CD14-positive monocyte (primary cell): ENCODE results near the gene NEGR1. TPM values are rescaled to one million over a fixed set of nuclear protein-coding genes. Genes with fewer than 3 reads are reported as not detected.

Source experiments
- DNase-seq, 3 donors: peaks; one replicate each; pipeline ENCODE4 v3.0.0-alpha.2; 2011 to 2022
- H2AFZ ChIP-seq: 2 replicates; pipeline ENCODE4 v1.6.0; 2012; ENCODE audit warnings: mild to moderate bottlenecking, low read depth, low read length, inconsistent platforms; ENCODE audit not compliant: insufficient read depth, poor library complexity, severe bottlenecking
- H3K27ac ChIP-seq, 2 donors: 1 replicate in 1 of 2; 2 replicates in 1 of 2; pipeline ENCODE4 v1.5.1; 2012 to 2013; ENCODE audit warnings: low read length in 2 of 2, control low read depth in 1 of 2, inconsistent platforms in 1 of 2, low read depth in 1 of 2, mild to moderate bottlenecking in 1 of 2
- H3K27me3 ChIP-seq, 2 donors: one replicate each; pipeline versions ENCODE4 v1.6.0 to v1.6.1; 2011 to 2013; ENCODE audit warnings: low read length in 2 of 2; ENCODE audit not compliant: control insufficient read depth in 2 of 2, insufficient read depth in 2 of 2
- H3K36me3 ChIP-seq, 2 donors: replicated peaks in 1 of 2; 1 replicate in 1 of 2; 2 replicates in 1 of 2; pipeline versions ENCODE4 v1.5.1 to v1.6.1; 2012 to 2013; ENCODE audit warnings: low read length in 2 of 2, control low read depth in 1 of 2, inconsistent platforms in 1 of 2, mild to moderate bottlenecking in 1 of 2; ENCODE audit not compliant: insufficient read depth in 2 of 2, control insufficient read depth in 1 of 2
- H3K4me1 ChIP-seq, 2 donors: 1 replicate in 1 of 2; 2 replicates in 1 of 2; pipeline versions ENCODE4 v1.5.1 to v1.6.1; 2012 to 2013; ENCODE audit warnings: low read length in 2 of 2, control low read depth in 1 of 2, inconsistent platforms in 1 of 2, mild to moderate bottlenecking in 1 of 2, moderate library complexity in 1 of 2; ENCODE audit not compliant: insufficient read depth in 2 of 2, control insufficient read depth in 1 of 2
- H3K4me2 ChIP-seq: replicated peaks from 2 replicates; pipeline ENCODE3; 2012; ENCODE audit warnings: low read length, moderate library complexity, mild to moderate bottlenecking; ENCODE audit not compliant: poor library complexity, severe bottlenecking; ENCODE audit errors: extremely low read depth
- H3K4me3 ChIP-seq, 3 experiments: fragments of 200-600 bp in 1 of 3; sonication (generic) in 1 of 3; replicated peaks in 1 of 3; 1 replicate in 2 of 3; 2 replicates in 1 of 3; pipeline ENCODE4 v1.5.1; 2011 to 2013; ENCODE audit warnings: low read length in 3 of 3, mild to moderate bottlenecking in 3 of 3, control low read depth in 2 of 3, low read depth in 2 of 3, inconsistent platforms in 1 of 3, moderate library complexity in 1 of 3
- H3K79me2 ChIP-seq: 2 replicates; pipeline ENCODE4 v1.6.0; 2012; ENCODE audit warnings: mild to moderate bottlenecking, control low read depth, inconsistent platforms, low read length, moderate library complexity; ENCODE audit not compliant: insufficient read depth
- H3K9ac ChIP-seq: 2 replicates; pipeline ENCODE4 v1.6.0; 2017; ENCODE audit warnings: low read length, mild to moderate bottlenecking; ENCODE audit not compliant: insufficient read depth, poor library complexity, severe bottlenecking
- H3K9me3 ChIP-seq, 2 donors: replicated peaks in 1 of 2; 1 replicate in 1 of 2; 2 replicates in 1 of 2; pipeline versions ENCODE4 v1.5.1 to v1.6.1; 2012 to 2013; ENCODE audit warnings: low read length in 2 of 2, control low read depth in 1 of 2; ENCODE audit not compliant: control insufficient read depth in 1 of 2, insufficient read depth in 1 of 2
- H4K20me1 ChIP-seq: 2 replicates; pipeline ENCODE4 v1.6.0; 2012; ENCODE audit warnings: mild to moderate bottlenecking, low read length, control low read depth, moderate library complexity; ENCODE audit not compliant: insufficient read depth
- H3K27ac Mint-ChIP-seq, 7 donors: one replicate each; pipeline ENCODE4 v1.8.0; 2020; ENCODE audit warnings: mild to moderate bottlenecking in 7 of 7, mixed read lengths in 7 of 7, moderate library complexity in 6 of 7, inconsistent platforms in 2 of 7
- H3K27me3 Mint-ChIP-seq, 3 donors: one replicate each; pipeline ENCODE4 v1.8.0; 2021 to 2022; ENCODE audit warnings: low read depth in 3 of 3, mild to moderate bottlenecking in 3 of 3, mixed read lengths in 3 of 3, moderate library complexity in 3 of 3, inconsistent platforms in 1 of 3
- H3K36me3 Mint-ChIP-seq, 2 donors: one replicate each; pipeline ENCODE4 v1.8.0; 2020; ENCODE audit warnings: mixed read lengths in 2 of 2, inconsistent platforms in 1 of 2, mild to moderate bottlenecking in 1 of 2
- H3K4me1 Mint-ChIP-seq: one replicate; pipeline ENCODE4 v1.8.0; 2020; ENCODE audit warnings: mild to moderate bottlenecking, mixed read lengths
- H3K4me3 Mint-ChIP-seq, 2 donors: one replicate each; pipeline ENCODE4 v1.8.0; 2020; ENCODE audit warnings: mild to moderate bottlenecking in 2 of 2, mixed read lengths in 2 of 2, moderate library complexity in 1 of 2
- H3K9me3 Mint-ChIP-seq, 7 donors: one replicate each; pipeline ENCODE4 v1.8.0; 2020 to 2022; ENCODE audit warnings: mixed read lengths in 7 of 7, mild to moderate bottlenecking in 6 of 7, moderate library complexity in 6 of 7, inconsistent platforms in 2 of 7
- WGBS: methylation state at CpG from one replicate; pipeline ENCODE4 v1.1.5; 2013; ENCODE audit warnings: missing lambda C conversion rate; ENCODE audit not compliant: insufficient coverage; 5-methylcytosine and 5-hydroxymethylcytosine counted together
- intact Hi-C, 2 donors: fragments of 100-400 bp; cut with micrococcal nuclease; formaldehyde crosslinking; loops; one replicate each; pipeline versions ENCODE4 v1.15.0 to v1.15.1; 2023
- polyA plus RNA-seq, 3 donors: library from polyadenylated mRNA; depleted of rRNA in 1 of 3; unstranded in 2 of 3; stranded (reverse) in 1 of 3; fragments of 300-500 nt in 2 of 3; fragments of >200 nt in 1 of 3; fragmentation: Illumina TruSeq in 2 of 3; gene quantifications; 1 replicate in 2 of 3; 2 replicates in 1 of 3; pipeline ENCODE4 v1.2.3, GENCODE V29; 2012 to 2021
- TF ChIP-seq, protein P1 (sequence below): fragments of 200-600 bp; IDR thresholded peaks from one replicate; pipeline ENCODE4 v1.8.0; 2022; ENCODE audit warnings: antibody characterized with exemption, mild to moderate bottlenecking

NEGR1 gene
- polyA plus RNA-seq, 3 donors = 0.03 to 0.15 (median 0.13) TPM

DNA sequence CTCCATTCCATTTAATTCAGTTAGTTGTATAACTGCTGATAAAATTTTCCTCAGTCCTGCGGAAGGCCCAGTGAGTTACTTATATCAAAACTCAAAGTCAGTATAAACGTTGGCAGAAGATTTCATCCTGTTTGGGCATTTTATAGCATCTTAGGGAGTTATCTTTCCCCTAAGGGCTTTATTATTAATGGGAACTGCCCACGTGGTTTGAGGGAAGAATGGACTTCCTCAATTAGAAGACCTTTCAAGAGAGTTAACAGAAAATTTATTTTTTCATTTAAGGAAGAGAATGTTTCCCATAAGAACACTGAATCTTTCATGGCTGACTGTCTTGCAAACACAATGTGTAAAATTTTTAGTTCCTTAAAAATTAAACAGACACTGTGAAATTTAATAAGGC is 400.1 kb downstream of the NEGR1 start:
- peak overlapping the region; percentile 30 for H3K4me2 ChIP-seq
- TF ChIP-seq, protein P1, sequence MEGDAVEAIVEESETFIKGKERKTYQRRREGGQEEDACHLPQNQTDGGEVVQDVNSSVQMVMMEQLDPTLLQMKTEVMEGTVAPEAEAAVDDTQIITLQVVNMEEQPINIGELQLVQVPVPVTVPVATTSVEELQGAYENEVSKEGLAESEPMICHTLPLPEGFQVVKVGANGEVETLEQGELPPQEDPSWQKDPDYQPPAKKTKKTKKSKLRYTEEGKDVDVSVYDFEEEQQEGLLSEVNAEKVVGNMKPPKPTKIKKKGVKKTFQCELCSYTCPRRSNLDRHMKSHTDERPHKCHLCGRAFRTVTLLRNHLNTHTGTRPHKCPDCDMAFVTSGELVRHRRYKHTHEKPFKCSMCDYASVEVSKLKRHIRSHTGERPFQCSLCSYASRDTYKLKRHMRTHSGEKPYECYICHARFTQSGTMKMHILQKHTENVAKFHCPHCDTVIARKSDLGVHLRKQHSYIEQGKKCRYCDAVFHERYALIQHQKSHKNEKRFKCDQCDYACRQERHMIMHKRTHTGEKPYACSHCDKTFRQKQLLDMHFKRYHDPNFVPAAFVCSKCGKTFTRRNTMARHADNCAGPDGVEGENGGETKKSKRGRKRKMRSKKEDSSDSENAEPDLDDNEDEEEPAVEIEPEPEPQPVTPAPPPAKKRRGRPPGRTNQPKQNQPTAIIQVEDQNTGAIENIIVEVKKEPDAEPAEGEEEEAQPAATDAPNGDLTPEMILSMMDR = no peak
- H3K79me2 ChIP-seq = no peaks in the 10 kb centered on the region
- peak in 2 of 3 donors; percentile 12 to 18 for DNase-seq
- H3K9me3 ChIP-seq = no peaks in the 10 kb centered on the region
- Mint-ChIP-seq H3K36me3 (no peaks in the 10 kb centered on the region), H3K27ac (peak overlapping the region in 4 of 7 donors; percentile 23 to 83 (median 36)), H3K27me3 (no peaks in the 10 kb centered on the region), H3K4me1 (peaks cover 18% of the 10 kb centered on the region), H3K9me3 (peaks cover 0 to 11% (median 5%) of the 10 kb centered on the region in 7 donors), H3K4me3 (no peak overlapping the region)
- H4K20me1 ChIP-seq = no peaks in the 10 kb centered on the region
- H3K9ac ChIP-seq = no peak overlapping the region
- intact Hi-C loops = no loop called here
- H3K4me1 ChIP-seq = peaks cover 7 to 13% of the 10 kb centered on the region in 2 donors
- no peaks in the 10 kb centered on the region for H3K36me3 ChIP-seq
- peak overlapping the region in 1 of 2 donors; percentile 14 for H3K27ac ChIP-seq
- H3K27me3 ChIP-seq = no peaks in the 10 kb centered on the region
- WGBS = no CpG with 5 or more reads among the region's 3 CpGs
- H2AFZ ChIP-seq = no peak overlapping the region
- H3K4me3 ChIP-seq = peak overlapping the region in 1 of 3 experiments; percentile 6

DNA sequence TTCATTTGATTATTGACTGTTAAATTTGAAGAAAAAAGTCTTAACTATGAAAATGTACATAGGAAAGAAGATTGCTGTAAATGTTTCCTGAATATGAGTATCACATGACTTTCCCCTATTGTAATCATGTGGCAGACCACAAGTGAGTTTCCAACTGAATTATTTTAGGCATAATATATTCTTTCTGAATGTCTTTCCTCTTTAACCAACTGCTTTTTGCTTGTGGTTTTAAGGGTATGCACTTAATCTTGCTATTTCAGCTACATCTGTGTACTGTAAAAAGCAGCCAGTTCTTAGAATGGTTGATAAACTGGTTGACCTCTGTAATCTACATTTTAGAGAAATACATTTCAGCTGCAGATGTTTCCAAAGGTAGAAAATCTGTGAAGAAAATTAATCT is 400.7 kb downstream of the NEGR1 start:
- no peak overlapping the region for H3K27ac Mint-ChIP-seq
- peaks cover 18% of the 10 kb centered on the region for H3K4me1 Mint-ChIP-seq

More for the DNA sequence above, 400.7 kb downstream of the NEGR1 start:
- no peaks in the 10 kb centered on the region for H4K20me1 ChIP-seq
- no peak overlapping the region for H3K4me2 ChIP-seq
- H3K36me3 ChIP-seq = no peaks in the 10 kb centered on the region
- peaks cover 0 to 15% (median 6%) of the 10 kb centered on the region in 7 donors for H3K9me3 Mint-ChIP-seq
- TF ChIP-seq, protein P1 = no peak
- H3K4me3 Mint-ChIP-seq = no peak overlapping the region
- H3K9ac ChIP-seq = no peak overlapping the region
- no peak for DNase-seq
- peaks cover 0 to 3% (median 0%) of the 10 kb centered on the region in 3 donors for H3K27me3 Mint-ChIP-seq
- peaks cover 0 to 4% of the 10 kb centered on the region in 2 donors for H3K36me3 Mint-ChIP-seq
- intact Hi-C loops = no loop called here
- H3K4me3 ChIP-seq = peak overlapping the region in 1 of 3 experiments; percentile 6
- H3K4me1 ChIP-seq = peaks cover 7 to 13% of the 10 kb centered on the region in 2 donors
- no peak overlapping the region for H2AFZ ChIP-seq
- H3K27ac ChIP-seq = peak overlapping the region in 1 of 2 donors; percentile 14
- H3K79me2 ChIP-seq = no peaks in the 10 kb centered on the region
- no peaks in the 10 kb centered on the region for H3K27me3 ChIP-seq
- no peaks in the 10 kb centered on the region for H3K9me3 ChIP-seq
